Lower lobe of right lung (tissue), 2 donors: ENCODE results near the gene SLC2A10. TPM values are rescaled to one million over a fixed set of nuclear protein-coding genes. Genes with fewer than 3 reads are reported as not detected.

Experiments
- ATAC-seq, 2 donors: fragments of 200-7000 bp; cut with Tn5 transposase; one replicate each; pipeline ENCODE4 v1.9.1; 2020 to 2022; ENCODE audit warnings: mild to moderate bottlenecking in 2 of 2, moderate library complexity in 2 of 2
- DNase-seq: peaks from one replicate; pipeline ENCODE4 v3.0.0-alpha.2; 2020
- H3K27ac ChIP-seq: fragments of 200-600 bp; one replicate; pipeline ENCODE4 v1.8.0; 2022
- H3K27me3 ChIP-seq: fragments of 200-600 bp; one replicate; pipeline ENCODE4 v1.8.0; 2022; ENCODE audit warnings: low read depth
- H3K36me3 ChIP-seq: fragments of 200-600 bp; one replicate; pipeline ENCODE4 v1.8.0; 2022; ENCODE audit warnings: mild to moderate bottlenecking
- H3K4me1 ChIP-seq: fragments of 200-600 bp; one replicate; pipeline ENCODE4 v1.8.0; 2022
- H3K4me3 ChIP-seq: fragments of 200-600 bp; one replicate; pipeline ENCODE4 v1.8.0; 2022; ENCODE audit warnings: mild to moderate bottlenecking
- H3K9me3 ChIP-seq: fragments of 200-600 bp; one replicate; pipeline ENCODE4 v1.8.0; 2022
- intact Hi-C: fragments of 100-400 bp; cut with DNase I; formaldehyde crosslinking; loops from one replicate; pipeline ENCODE4 v1.11.0; 2022
- total RNA-seq: library from RNA; stranded (reverse); fragmentation: NEBNext Ultra II Directional; extraction: Animal tissue kit (Norgen Biotek cat#: 25700); gene quantifications from one replicate; pipeline ENCODE4 v1.2.1, GENCODE V29; 2021
- TF ChIP-seq, protein P1 (sequence below): fragments of 200-600 bp; IDR thresholded peaks from one replicate; pipeline ENCODE4 v1.8.0; 2022; ENCODE audit warnings: antibody characterized with exemption, mild to moderate bottlenecking
- donor health status: DM: no; HTN: yes; CAD: no; lungs with severe emphysema.

The SLC2A10 gene
- total RNA-seq, 1 donor from 2014 or later, result 11.5 TPM

DNA sequence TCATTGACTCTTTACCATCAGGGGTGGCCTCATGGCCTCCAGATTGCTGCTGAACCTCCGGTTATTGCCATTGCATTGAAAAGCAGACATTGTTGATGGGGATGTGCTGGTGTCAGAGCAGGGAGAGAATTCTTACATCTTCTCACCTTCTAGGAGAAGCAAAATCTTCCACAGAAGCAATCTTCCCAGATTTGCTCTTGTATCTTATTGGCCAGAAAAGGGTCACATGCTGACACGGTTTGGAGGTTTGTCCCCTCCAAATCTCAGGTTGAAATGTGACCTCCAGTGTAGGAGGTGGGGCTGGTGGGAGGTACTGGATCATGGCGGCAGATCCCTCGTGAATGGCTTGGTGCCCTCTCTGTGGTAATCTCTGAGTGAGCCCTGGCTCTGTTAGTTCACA, 30.9 kb upstream of the SLC2A10 start:
- H3K4me1 ChIP-seq, result peaks cover 21% of the 10 kb centered on the region
- TF ChIP-seq, protein P1, sequence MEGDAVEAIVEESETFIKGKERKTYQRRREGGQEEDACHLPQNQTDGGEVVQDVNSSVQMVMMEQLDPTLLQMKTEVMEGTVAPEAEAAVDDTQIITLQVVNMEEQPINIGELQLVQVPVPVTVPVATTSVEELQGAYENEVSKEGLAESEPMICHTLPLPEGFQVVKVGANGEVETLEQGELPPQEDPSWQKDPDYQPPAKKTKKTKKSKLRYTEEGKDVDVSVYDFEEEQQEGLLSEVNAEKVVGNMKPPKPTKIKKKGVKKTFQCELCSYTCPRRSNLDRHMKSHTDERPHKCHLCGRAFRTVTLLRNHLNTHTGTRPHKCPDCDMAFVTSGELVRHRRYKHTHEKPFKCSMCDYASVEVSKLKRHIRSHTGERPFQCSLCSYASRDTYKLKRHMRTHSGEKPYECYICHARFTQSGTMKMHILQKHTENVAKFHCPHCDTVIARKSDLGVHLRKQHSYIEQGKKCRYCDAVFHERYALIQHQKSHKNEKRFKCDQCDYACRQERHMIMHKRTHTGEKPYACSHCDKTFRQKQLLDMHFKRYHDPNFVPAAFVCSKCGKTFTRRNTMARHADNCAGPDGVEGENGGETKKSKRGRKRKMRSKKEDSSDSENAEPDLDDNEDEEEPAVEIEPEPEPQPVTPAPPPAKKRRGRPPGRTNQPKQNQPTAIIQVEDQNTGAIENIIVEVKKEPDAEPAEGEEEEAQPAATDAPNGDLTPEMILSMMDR, result no peak
- H3K9me3 ChIP-seq, result no peaks in the 10 kb centered on the region
- H3K4me3 ChIP-seq, result no peak overlapping the region
- DNase-seq (no peak), ATAC-seq (no peak)
- H3K36me3 ChIP-seq, result no peaks in the 10 kb centered on the region
- no peak overlapping the region for H3K27ac ChIP-seq
- no peaks in the 10 kb centered on the region for H3K27me3 ChIP-seq
- intact Hi-C loops, result no loop called here

DNA sequence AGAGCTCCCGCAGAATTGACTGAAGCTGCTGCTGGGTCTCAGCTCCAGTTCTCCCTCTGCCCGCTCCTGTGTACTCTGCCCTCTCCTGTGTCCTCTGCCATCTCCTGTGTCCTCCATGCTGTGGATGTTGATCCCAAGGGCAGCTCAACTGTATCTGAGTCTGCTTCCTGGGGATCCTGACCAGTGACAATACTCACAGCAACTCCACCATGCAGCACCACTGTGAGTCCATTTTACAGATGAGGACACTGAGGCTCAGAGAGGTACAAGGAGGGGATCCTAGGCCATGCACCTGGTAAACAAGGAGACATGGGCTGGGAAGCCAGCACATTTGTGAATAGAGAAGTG, 28.8 kb upstream of the SLC2A10 start:
- no peak for ATAC-seq
- peaks cover 37% of the 10 kb centered on the region for H3K4me1 ChIP-seq
- intact Hi-C loops, result no loop called here
- TF ChIP-seq, protein P1, result no peak
- H3K27ac ChIP-seq, result no peak overlapping the region
- peaks cover 16% of the 10 kb centered on the region for H3K36me3 ChIP-seq
- DNase-seq, result no peak
- H3K4me3 ChIP-seq, result no peak overlapping the region
- H3K27me3 ChIP-seq, result no peaks in the 10 kb centered on the region
- no peaks in the 10 kb centered on the region for H3K9me3 ChIP-seq

DNA sequence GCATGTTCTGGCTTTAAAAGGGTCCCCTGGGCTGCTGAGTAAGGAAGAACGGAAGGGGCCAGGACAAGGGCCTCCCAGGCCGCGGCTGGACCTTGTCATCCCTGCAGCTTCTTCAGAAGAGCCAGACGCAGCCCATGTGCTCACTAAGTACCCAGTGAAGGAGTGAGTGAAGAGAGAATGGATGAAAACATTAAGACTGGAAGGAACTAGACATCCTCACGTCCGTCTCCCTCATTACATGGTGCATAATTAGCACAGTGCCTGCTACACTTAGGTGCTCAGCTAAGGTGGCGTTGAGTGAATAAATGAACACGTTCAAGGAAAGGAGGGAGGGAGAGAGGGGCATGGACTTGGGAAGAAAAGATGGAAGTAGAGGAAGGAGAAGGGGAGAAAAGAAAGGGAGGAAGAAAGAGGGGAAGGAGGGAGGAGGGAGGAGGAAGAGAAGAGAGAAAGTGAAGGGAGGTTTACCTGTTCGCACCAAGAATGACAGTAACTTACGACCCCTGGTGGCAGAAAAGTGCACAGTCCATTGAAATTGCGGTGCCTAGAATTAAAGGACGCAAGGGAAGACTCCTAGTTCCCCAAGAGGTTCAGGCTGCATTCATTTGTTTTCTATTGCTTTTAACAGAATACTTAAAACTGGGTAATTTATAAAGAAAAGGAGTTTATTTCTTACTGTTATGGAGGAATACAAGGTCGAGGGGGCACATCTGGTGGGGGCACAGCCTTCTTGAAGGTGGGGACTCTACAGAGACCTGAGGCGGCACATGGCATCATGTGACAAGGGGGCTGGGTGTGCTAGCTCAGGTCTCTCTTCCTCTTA, 28.2 kb upstream of the SLC2A10 start:
- Histone ChIP-seq H3K27me3 (no peaks in the 10 kb centered on the region), H3K4me3 (no peak overlapping the region), H3K4me1 (peaks cover 37% of the 10 kb centered on the region), H3K36me3 (peaks cover 22% of the 10 kb centered on the region), H3K9me3 (no peaks in the 10 kb centered on the region), H3K27ac (no peak overlapping the region)
- ATAC-seq (peak; percentile 40 to 52), DNase-seq (no peak)
- TF ChIP-seq, protein P1, result peak; percentile 73
- intact Hi-C loops, result no loop called here

DNA sequence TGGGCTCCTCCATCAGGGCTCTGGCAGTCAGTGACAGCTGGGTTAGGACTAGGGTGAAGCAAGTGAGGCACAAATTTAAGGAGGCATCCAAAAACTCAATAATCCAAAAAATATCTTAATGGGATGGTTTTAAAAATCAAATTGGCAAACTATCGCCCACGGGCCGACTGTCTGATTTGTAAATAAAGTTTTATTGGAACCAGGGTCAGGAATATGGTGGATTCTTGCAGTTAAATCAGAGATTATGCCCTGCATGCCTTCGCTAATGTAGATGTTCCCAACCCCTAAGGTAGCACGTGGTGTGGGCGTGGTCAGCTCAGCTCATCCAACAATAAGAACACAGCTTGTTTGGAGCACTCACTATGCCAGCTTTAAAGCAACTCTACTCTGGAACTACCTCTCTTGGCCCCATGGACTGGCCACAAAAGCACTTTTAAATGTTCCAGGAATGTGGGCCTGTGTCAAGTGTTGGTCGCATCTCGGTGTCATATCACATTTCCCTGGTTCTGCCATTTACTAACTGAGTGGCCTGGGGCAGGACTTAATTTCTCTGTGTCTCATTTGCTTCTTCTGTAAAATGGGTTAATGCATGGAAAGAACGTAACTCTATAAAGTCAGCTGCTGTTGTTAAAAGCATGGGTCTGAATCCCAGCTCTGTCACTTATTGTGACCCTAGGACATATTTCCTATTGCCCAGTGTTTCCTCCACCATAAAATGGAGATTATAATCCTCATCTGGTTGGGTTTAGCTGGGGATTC, 27.2 kb upstream of the SLC2A10 start:
- no peak overlapping the region for H3K4me3 ChIP-seq
- DNase-seq (no peak), ATAC-seq (no peak)
- peaks cover 42% of the 10 kb centered on the region for H3K4me1 ChIP-seq
- H3K9me3 ChIP-seq, result no peaks in the 10 kb centered on the region
- intact Hi-C loops, result no loop called here
- H3K36me3 ChIP-seq, result peaks cover 31% of the 10 kb centered on the region
- TF ChIP-seq, protein P1, result no peak
- H3K27ac ChIP-seq, result no peak overlapping the region
- no peaks in the 10 kb centered on the region for H3K27me3 ChIP-seq

DNA sequence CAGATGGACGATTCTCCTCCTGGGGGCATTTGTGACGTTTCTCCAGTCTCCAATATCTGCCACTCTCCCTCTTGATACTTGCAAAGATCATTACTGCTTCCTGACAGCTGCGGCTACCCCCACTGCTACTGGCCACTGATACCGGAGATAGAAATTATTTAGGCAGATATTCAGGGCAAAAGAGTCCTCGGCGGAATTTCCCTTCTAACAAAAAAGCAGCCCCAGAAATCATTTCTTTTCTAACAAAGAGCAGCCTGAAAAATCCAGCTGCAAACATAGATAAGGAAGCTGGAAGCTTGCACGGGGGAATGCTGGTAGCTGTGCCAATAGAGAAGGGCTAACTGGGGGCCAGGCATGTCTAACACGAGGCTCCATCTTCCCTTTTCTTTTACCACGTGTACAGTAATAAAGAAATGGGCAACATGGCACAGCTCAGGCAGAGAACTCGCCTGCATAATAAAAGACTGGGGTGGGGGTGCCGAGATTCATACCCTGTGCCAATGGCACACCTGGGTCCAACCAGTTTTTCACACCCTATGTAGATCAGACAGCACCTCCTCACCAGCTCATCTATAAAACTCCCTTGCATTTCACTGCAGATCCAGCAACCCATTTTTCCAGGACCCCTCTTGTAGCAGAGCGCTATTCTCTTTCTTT, 26.3 kb upstream of the SLC2A10 start:
- H3K36me3 ChIP-seq, result peaks cover 31% of the 10 kb centered on the region
- H3K9me3 ChIP-seq, result no peaks in the 10 kb centered on the region
- peak overlapping the region; percentile 44 for H3K4me3 ChIP-seq
- no peak for ATAC-seq
- H3K4me1 ChIP-seq, result peaks cover 51% of the 10 kb centered on the region
- intact Hi-C loops, result no loop called here
- no peaks in the 10 kb centered on the region for H3K27me3 ChIP-seq
- no peak for DNase-seq
- H3K27ac ChIP-seq, result no peak overlapping the region
- TF ChIP-seq, protein P1, result no peak
